Type B pancreatic cell (in vitro differentiated cells): Measurements from ENCODE around the gene BEST1. TPM values are rescaled to one million over a fixed set of nuclear protein-coding genes. Genes with fewer than 3 reads are reported as not detected.

Experiments
- DNase-seq: peaks from one replicate; pipeline ENCODE4 v3.0.0; 2021; ENCODE audit warnings: mixed read lengths; ENCODE audit not compliant: unreplicated experiment; ENCODE audit errors: extremely low spot score
- H3K27ac Mint-ChIP-seq: 2 replicates; pipeline ENCODE4 v1.8.0; 2021; ENCODE audit warnings: mild to moderate bottlenecking, mixed read lengths
- H3K27me3 Mint-ChIP-seq: 2 replicates; pipeline ENCODE4 v1.8.0; 2021; ENCODE audit warnings: mixed read lengths
- H3K36me3 Mint-ChIP-seq: 2 replicates; pipeline ENCODE4 v1.8.0; 2021; ENCODE audit warnings: mixed read lengths
- H3K4me1 Mint-ChIP-seq: one replicate; pipeline ENCODE4 v1.8.0; 2021; ENCODE audit warnings: mixed read lengths; ENCODE audit not compliant: unreplicated experiment
- H3K4me3 Mint-ChIP-seq: 2 replicates; pipeline ENCODE4 v1.8.0; 2021; ENCODE audit warnings: mild to moderate bottlenecking, mixed read lengths
- H3K9me3 Mint-ChIP-seq: 2 replicates; pipeline ENCODE4 v1.8.0; 2021; ENCODE audit warnings: mixed read lengths
- total RNA-seq: library from RNA; stranded (reverse); gene quantifications from 2 replicates; pipeline ENCODE4 v1.2.1, GENCODE V29; 2021; ENCODE audit warnings: low replicate concordance
- TF ChIP-seq, protein P1 (sequence below): fragments of 200-600 bp; sonication (generic); conservative IDR thresholded peaks from 2 replicates; pipeline ENCODE4 v1.5.0; 2021; ENCODE audit warnings: antibody characterized with exemption, mild to moderate bottlenecking

Gene BEST1
- total RNA-seq, 1 donor from 2014 or later, result 0.31 TPM

DNA sequence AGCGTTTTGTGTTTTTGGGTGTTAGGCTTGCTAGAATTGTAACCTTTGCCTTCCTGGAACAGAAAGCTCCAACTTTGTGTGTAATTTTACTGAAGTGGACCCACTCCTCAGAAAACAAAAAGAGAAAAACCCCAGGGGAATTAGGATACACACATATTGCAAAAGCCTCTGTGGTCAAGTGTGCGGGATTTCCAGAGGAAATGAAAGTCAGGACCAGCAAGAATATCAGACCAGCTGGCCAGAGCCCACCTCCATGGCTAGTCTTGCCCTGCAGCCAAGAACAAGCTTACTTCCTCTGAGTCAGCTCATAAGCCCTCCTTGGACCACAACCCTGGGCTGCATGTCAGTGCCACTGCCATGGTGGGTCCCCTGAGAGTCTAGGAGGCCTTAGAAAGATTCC lies 54.3 kb downstream of the BEST1 start:
- TF ChIP-seq, protein P1, sequence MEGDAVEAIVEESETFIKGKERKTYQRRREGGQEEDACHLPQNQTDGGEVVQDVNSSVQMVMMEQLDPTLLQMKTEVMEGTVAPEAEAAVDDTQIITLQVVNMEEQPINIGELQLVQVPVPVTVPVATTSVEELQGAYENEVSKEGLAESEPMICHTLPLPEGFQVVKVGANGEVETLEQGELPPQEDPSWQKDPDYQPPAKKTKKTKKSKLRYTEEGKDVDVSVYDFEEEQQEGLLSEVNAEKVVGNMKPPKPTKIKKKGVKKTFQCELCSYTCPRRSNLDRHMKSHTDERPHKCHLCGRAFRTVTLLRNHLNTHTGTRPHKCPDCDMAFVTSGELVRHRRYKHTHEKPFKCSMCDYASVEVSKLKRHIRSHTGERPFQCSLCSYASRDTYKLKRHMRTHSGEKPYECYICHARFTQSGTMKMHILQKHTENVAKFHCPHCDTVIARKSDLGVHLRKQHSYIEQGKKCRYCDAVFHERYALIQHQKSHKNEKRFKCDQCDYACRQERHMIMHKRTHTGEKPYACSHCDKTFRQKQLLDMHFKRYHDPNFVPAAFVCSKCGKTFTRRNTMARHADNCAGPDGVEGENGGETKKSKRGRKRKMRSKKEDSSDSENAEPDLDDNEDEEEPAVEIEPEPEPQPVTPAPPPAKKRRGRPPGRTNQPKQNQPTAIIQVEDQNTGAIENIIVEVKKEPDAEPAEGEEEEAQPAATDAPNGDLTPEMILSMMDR, result no peak
- H3K4me1 Mint-ChIP-seq, result peaks cover 17% of the 10 kb centered on the region
- H3K27ac Mint-ChIP-seq, result no peak overlapping the region
- H3K9me3 Mint-ChIP-seq, result peaks cover 1% of the 10 kb centered on the region
- H3K4me3 Mint-ChIP-seq, result no peak overlapping the region
- H3K27me3 Mint-ChIP-seq, result no peaks in the 10 kb centered on the region
- peaks cover 1% of the 10 kb centered on the region for H3K36me3 Mint-ChIP-seq
- DNase-seq, result no peak

GRCh38 chr11:62008193-62008592 lies 58.0 kb downstream of the BEST1 start:
- Mint-ChIP-seq H3K36me3 (no peaks in the 10 kb centered on the region), H3K4me3 (no peak overlapping the region), H3K9me3 (no peaks in the 10 kb centered on the region), H3K27me3 (no peaks in the 10 kb centered on the region), H3K4me1 (peaks cover 3% of the 10 kb centered on the region), H3K27ac (no peak overlapping the region)
- TF ChIP-seq, protein P1, result no peak
- DNase-seq, result no peak

GRCh38 chr11:62010935-62011528 lies 60.9 kb downstream of the BEST1 start:
- Mint-ChIP-seq H3K4me3 (no peak overlapping the region), H3K4me1 (no peaks in the 10 kb centered on the region), H3K27me3 (no peaks in the 10 kb centered on the region), H3K36me3 (no peaks in the 10 kb centered on the region), H3K9me3 (no peaks in the 10 kb centered on the region), H3K27ac (no peak overlapping the region)
- DNase-seq, result no peak
- TF ChIP-seq, protein P1, result no peak

DNA sequence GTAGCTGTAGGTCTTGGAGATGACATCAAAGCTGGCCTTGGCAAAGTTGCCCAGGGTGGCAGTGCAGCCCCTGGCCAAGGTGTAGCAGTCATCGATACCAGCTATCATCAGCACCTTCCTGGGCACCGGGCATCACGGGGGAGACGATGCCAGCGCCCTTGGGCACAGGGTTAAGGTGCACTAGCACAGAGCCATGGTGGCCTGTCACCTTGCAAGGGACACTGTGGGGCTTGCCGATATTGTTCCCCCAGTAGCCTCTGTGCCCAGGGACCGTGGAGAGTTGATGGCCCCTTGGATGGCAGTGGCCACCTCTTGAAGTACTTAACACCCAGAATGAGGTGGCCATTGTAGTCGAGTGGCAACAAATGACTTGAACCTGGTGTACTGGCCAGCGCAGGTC lies 61.7 kb downstream of the BEST1 start:
- H3K36me3 Mint-ChIP-seq, result no peaks in the 10 kb centered on the region
- no peak overlapping the region for H3K4me3 Mint-ChIP-seq
- H3K9me3 Mint-ChIP-seq, result no peaks in the 10 kb centered on the region
- no peaks in the 10 kb centered on the region for H3K27me3 Mint-ChIP-seq
- no peak overlapping the region for H3K27ac Mint-ChIP-seq
- DNase-seq, result no peak
- TF ChIP-seq, protein P1, result no peak
- H3K4me1 Mint-ChIP-seq, result peaks cover 1% of the 10 kb centered on the region

- Mint-ChIP-seq H3K9me3 (no peaks in the 10 kb centered on the region), H3K27me3 (no peaks in the 10 kb centered on the region), H3K4me1 (peaks cover 6% of the 10 kb centered on the region), H3K27ac (no peak overlapping the region), H3K4me3 (no peak overlapping the region), H3K36me3 (no peaks in the 10 kb centered on the region)
- DNase-seq, result no peak
- TF ChIP-seq, protein P1, result no peak
Observed at GRCh38 chr11:62012451-62012831, 62.3 kb downstream of the BEST1 start.
